SU-DHL-6 (cell line): ENCODE data around the gene NOTCH2NLA.
"Not testable (repeated sequence)": the region's sequence is repeated elsewhere in the genome, so short reads cannot be mapped to it uniquely, and the experiment has no call there.

Experiments
- CTCF ChIP-seq: fragments of 200-600 bp; sonication (generic); IDR thresholded peaks from one replicate; pipeline ENCODE4 v1.5.1; 2017; ENCODE audit warnings: antibody characterized with exemption, mild to moderate bottlenecking, low read length, moderate library complexity; ENCODE audit not compliant: insufficient read depth, poor library complexity, severe bottlenecking
- EZH2phosphoT487 ChIP-seq: fragments of 200-600 bp; sonication (generic), shearing (Covaris generic); conservative IDR thresholded peaks from 2 replicates; pipeline ENCODE4 v1.6.1; 2018; ENCODE audit warnings: mild to moderate bottlenecking, antibody characterized with exemption, low read length, moderate library complexity, mixed read lengths

GRCh38 chr1:146260006-146260730 lies 31.3 kb upstream of the NOTCH2NLA start:
- TF ChIP-seq CTCF, EZH2phosphoT487: not testable (repeated sequence)
